H9 (cell line): ENCODE measurements around the gene CBS. TPM values are rescaled to one million over a fixed set of nuclear protein-coding genes. Genes with fewer than 3 reads are reported as not detected.
A peak's percentile ranks its signal among the peaks of the same experiment; 100 is the strongest.

Source experiments
- DNase-seq: peaks from one replicate; pipeline ENCODE4 v3.0.0-alpha.2; 2017
- H2AFZ ChIP-seq: one replicate; pipeline ENCODE4 v1.6.1; 2013; ENCODE audit warnings: mild to moderate bottlenecking, low read length, control low read depth, moderate library complexity
- H2AK5ac ChIP-seq: 2 replicates; pipeline ENCODE4 v1.6.1; 2013; ENCODE audit warnings: low read length, control low read depth, mixed read lengths; ENCODE audit not compliant: insufficient read length
- H2BK120ac ChIP-seq: one replicate; pipeline ENCODE4 v1.6.1; 2013; ENCODE audit warnings: low read depth, mild to moderate bottlenecking, low read length, control low read depth, inconsistent platforms; ENCODE audit not compliant: poor library complexity, severe bottlenecking
- H2BK12ac ChIP-seq: 2 replicates; pipeline ENCODE4 v1.6.1; 2013; ENCODE audit warnings: low read length, control low read depth, mixed read lengths, low read depth; ENCODE audit not compliant: insufficient read length
- H2BK15ac ChIP-seq: 2 replicates; pipeline ENCODE4 v1.6.1; 2013; ENCODE audit warnings: low read depth, low read length, control low read depth
- H2BK20ac ChIP-seq: one replicate; pipeline ENCODE4 v1.6.1; 2013; ENCODE audit warnings: low read depth, mild to moderate bottlenecking, low read length, control low read depth, inconsistent platforms; ENCODE audit not compliant: poor library complexity, severe bottlenecking
- H2BK5ac ChIP-seq: 2 replicates; pipeline ENCODE4 v1.6.1; 2013; ENCODE audit warnings: low read length, control low read depth, mixed read lengths; ENCODE audit not compliant: insufficient read length
- H3K14ac ChIP-seq: 2 replicates; pipeline ENCODE4 v1.6.1; 2013; ENCODE audit warnings: low read length, control low read depth; ENCODE audit not compliant: insufficient read depth
- H3K18ac ChIP-seq: 2 replicates; pipeline ENCODE4 v1.6.1; 2013; ENCODE audit warnings: low read depth, mild to moderate bottlenecking, mixed read lengths, low read length, control low read depth; ENCODE audit not compliant: insufficient read length
- H3K23ac ChIP-seq: 2 replicates; pipeline ENCODE4 v1.6.1; 2013; ENCODE audit warnings: low read length, control low read depth, mixed read lengths, low read depth; ENCODE audit not compliant: insufficient read length
- H3K23me2 ChIP-seq: 2 replicates; pipeline ENCODE4 v1.6.1; 2013; ENCODE audit warnings: low read depth, mild to moderate bottlenecking, mixed read lengths, low read length, control low read depth; ENCODE audit not compliant: insufficient read length, poor library complexity, severe bottlenecking
- H3K27ac ChIP-seq: 2 replicates; pipeline ENCODE4 v1.5.1; 2013; ENCODE audit warnings: low read length, control low read depth, mixed read lengths, low read depth; ENCODE audit not compliant: insufficient read length
- H3K27me3 ChIP-seq: 2 replicates; pipeline ENCODE4 v1.6.1; 2013; ENCODE audit warnings: low read length, control low read depth, inconsistent platforms; ENCODE audit not compliant: insufficient read depth
- H3K4ac ChIP-seq: 2 replicates; pipeline ENCODE4 v1.6.1; 2013; ENCODE audit warnings: low read depth, mild to moderate bottlenecking, control low read depth, inconsistent platforms, low read length, moderate library complexity
- H3K4me1 ChIP-seq: 2 replicates; pipeline ENCODE4 v1.6.1; 2013; ENCODE audit warnings: low read length, control low read depth, inconsistent platforms; ENCODE audit not compliant: insufficient read depth
- H3K4me2 ChIP-seq: 2 replicates; pipeline ENCODE4 v1.6.1; 2013; ENCODE audit warnings: low read length, control low read depth, mixed read lengths; ENCODE audit not compliant: insufficient read length, insufficient read depth
- H3K56ac ChIP-seq: 2 replicates; pipeline ENCODE4 v1.6.1; 2013; ENCODE audit warnings: low read depth, mild to moderate bottlenecking, mixed read lengths, low read length, control low read depth; ENCODE audit not compliant: insufficient read length
- H3K79me1 ChIP-seq: 2 replicates; pipeline ENCODE4 v1.6.1; 2013; ENCODE audit warnings: low read depth, mild to moderate bottlenecking, moderate library complexity, low read length, control low read depth, inconsistent platforms; ENCODE audit not compliant: insufficient read depth, poor library complexity, severe bottlenecking
- H3K79me2 ChIP-seq: 2 replicates; pipeline ENCODE4 v1.6.1; 2013; ENCODE audit warnings: low read length, control low read depth, inconsistent platforms; ENCODE audit not compliant: insufficient read depth
- H3K9ac ChIP-seq: 2 replicates; pipeline ENCODE4 v1.6.1; 2013; ENCODE audit warnings: low read length, control low read depth, mixed read lengths; ENCODE audit not compliant: insufficient read length; ENCODE audit errors: extremely low read depth
- H3K9me3 ChIP-seq: one replicate; pipeline ENCODE4 v1.6.1; 2013; ENCODE audit warnings: low read depth, low read length, inconsistent platforms; ENCODE audit not compliant: control insufficient read depth
- H3T11ph ChIP-seq: one replicate; pipeline ENCODE4 v1.6.1; 2013; ENCODE audit warnings: mild to moderate bottlenecking, low read length, control low read depth, inconsistent platforms
- H4K20me1 ChIP-seq: one replicate; pipeline ENCODE4 v1.6.1; 2013; ENCODE audit not compliant: control insufficient read depth, insufficient read length, insufficient read depth
- H4K5ac ChIP-seq: 2 replicates; pipeline ENCODE4 v1.6.1; 2013; ENCODE audit warnings: low read depth, mild to moderate bottlenecking, mixed read lengths, low read length, control low read depth; ENCODE audit not compliant: insufficient read length
- H4K8ac ChIP-seq: replicated peaks from 2 replicates; pipeline ENCODE4 v1.6.1; 2013; ENCODE audit warnings: low read length, control low read depth, mixed read lengths, low read depth; ENCODE audit not compliant: insufficient read length
- H4K91ac ChIP-seq: 2 replicates; pipeline ENCODE4 v1.6.1; 2013; ENCODE audit warnings: low read depth, mild to moderate bottlenecking, moderate library complexity, mixed read lengths, low read length, control low read depth; ENCODE audit not compliant: insufficient read length
- H3K27ac Mint-ChIP-seq, 3 experiments: 2 replicates in 2 of 3; 3 replicates in 1 of 3; pipeline ENCODE4 v1.8.0; 2020 to 2021; ENCODE audit warnings: mixed read lengths in 3 of 3, mild to moderate bottlenecking in 1 of 3, moderate library complexity in 1 of 3
- H3K27me3 Mint-ChIP-seq: 2 replicates; pipeline ENCODE4 v1.8.0; 2021; ENCODE audit warnings: low read depth, mild to moderate bottlenecking, moderate library complexity, mixed read lengths
- H3K36me3 Mint-ChIP-seq, 3 experiments: 2 replicates in 2 of 3; 3 replicates in 1 of 3; pipeline ENCODE4 v1.8.0; 2020 to 2021; ENCODE audit warnings: low read depth in 3 of 3, mixed read lengths in 3 of 3; ENCODE audit not compliant: insufficient read depth in 1 of 3
- H3K4me1 Mint-ChIP-seq, 2 experiments: 2 replicates each; pipeline ENCODE4 v1.8.0; 2020; ENCODE audit warnings: mixed read lengths in 2 of 2
- H3K4me3 Mint-ChIP-seq, 2 experiments: 2 replicates in 1 of 2; 3 replicates in 1 of 2; pipeline ENCODE4 v1.8.0; 2020 to 2021; ENCODE audit warnings: mild to moderate bottlenecking in 2 of 2, mixed read lengths in 2 of 2, moderate library complexity in 1 of 2
- H3K9me3 Mint-ChIP-seq, 2 experiments: 2 replicates in 1 of 2; 3 replicates in 1 of 2; pipeline ENCODE4 v1.8.0; 2020; ENCODE audit warnings: mild to moderate bottlenecking in 2 of 2, mixed read lengths in 2 of 2, moderate library complexity in 1 of 2
- CTCF ChIP-seq: fragments of 200-600 bp; sonication (generic); conservative IDR thresholded peaks from 3 replicates; pipeline ENCODE4 v1.8.0; 2021; ENCODE audit warnings: antibody characterized with exemption, mild to moderate bottlenecking
- WGBS: extraction: QIAGEN DNeasy Blood & Tissue Kit; methylation state at CpG from one replicate; pipeline ENCODE4 v1.1.7; 2013; ENCODE audit warnings: missing lambda C conversion rate, low lambda C conversion rate, mixed read lengths; ENCODE audit not compliant: insufficient read length; ENCODE audit errors: extremely low coverage; 5-methylcytosine and 5-hydroxymethylcytosine counted together
- total RNA-seq: library from RNA; stranded (reverse); gene quantifications from 2 replicates; pipeline ENCODE4 v1.2.1, GENCODE V29; 2021

The CBS gene
- total RNA-seq, 1 experiment from 2014 or later: 350 TPM

- peaks cover 21 to 88% (median 61%) of the 10 kb centered on the region in 3 experiments; a peak in 6 of 7 replicates for H3K36me3 Mint-ChIP-seq
- Histone ChIP-seq H3K79me2 (no peaks in the 10 kb centered on the region), H2BK5ac (no peak overlapping the region), H2BK15ac (no peak overlapping the region; the same call in 1 of the 2 replicates), H4K20me1 (no peaks in the 10 kb centered on the region), H3K79me1 (no peaks in the 10 kb centered on the region), H3K18ac (no peak overlapping the region), H2BK20ac (no peak overlapping the region), H2BK120ac (no peak overlapping the region), H3K4me2 (no peak overlapping the region), H3T11ph (no peak overlapping the region), H3K9me3 (no peaks in the 10 kb centered on the region), H3K14ac (no peak overlapping the region), H2AFZ (no peak overlapping the region), H3K4me1 (no peaks in the 10 kb centered on the region), H3K4ac (no peak overlapping the region), H3K23ac (no peak overlapping the region), H3K23me2 (no peaks in the 10 kb centered on the region), H3K56ac (no peak overlapping the region), H2AK5ac (no peak overlapping the region), H2BK12ac (no peak overlapping the region), H4K91ac (no peak overlapping the region), H4K5ac (no peak overlapping the region), H3K27me3 (no peaks in the 10 kb centered on the region), H3K27ac (no peak overlapping the region), H4K8ac (no peak overlapping the region), H3K9ac (no peak overlapping the region)
- no peak overlapping the region for H3K4me3 Mint-ChIP-seq
- no peaks in the 10 kb centered on the region; a peak in 1 of 4 replicates for H3K4me1 Mint-ChIP-seq
- DNase-seq: no peak
- H3K9me3 Mint-ChIP-seq: no peaks in the 10 kb centered on the region; a peak in 1 of 5 replicates
- WGBS: no CpG with 5 or more reads among the region's 13 CpGs
- H3K27me3 Mint-ChIP-seq: no peaks in the 10 kb centered on the region
- H3K27ac Mint-ChIP-seq: peak overlapping the region in 1 of 3 experiments; percentile 66; a peak in 1 of 7 replicates
- no peak for TF ChIP-seq CTCF
Measured at GRCh38 chr21:43016728-43017127, 58.9 kb downstream of the CBS start.
